H1 (cell line): ENCODE results near the gene MOCS1. TPM values are rescaled to one million over a fixed set of nuclear protein-coding genes. Genes with fewer than 3 reads are reported as not detected.

Experiments
- CTCF ChIA-PET: fragments of 300-600 bp; sonication (Branson Sonifier 250); formaldehyde crosslinking; loops from one replicate; lab custom pipeline; 2021; ENCODE audit not compliant: partially characterized antibody; lab: Charles Lee
- POLR2A ChIA-PET: fragments of 300-600 bp; sonication (Branson Sonifier 250); formaldehyde crosslinking; loops from one replicate; lab custom pipeline; 2021; ENCODE audit warnings: inconsistent platforms; ENCODE audit not compliant: partially characterized antibody; lab: Charles Lee
- DNase-seq, 2 experiments: peaks; one replicate each; pipeline versions ENCODE4 v3.0.0 to v3.0.0-alpha.2; 2010 to 2022; ENCODE audit warnings: low spot score in 2 of 2, low read depth in 1 of 2, mixed read lengths in 1 of 2
- FAIRE-seq: peaks from 2 replicates; lab custom pipeline; 2011; peaks lifted over from hg19 to GRCh38; lab: Jason Lieb, UNC
- H2AFZ ChIP-seq: 2 replicates; pipeline ENCODE4 v1.8.1; 2012; ENCODE audit warnings: low read length, inconsistent platforms
- H2AK5ac ChIP-seq: 2 replicates; pipeline ENCODE4 v1.6.1; 2013; ENCODE audit warnings: low read depth, low read length
- H2BK120ac ChIP-seq: replicated peaks from 2 replicates; pipeline ENCODE3; 2013; ENCODE audit warnings: low read depth, low read length, inconsistent platforms
- H2BK12ac ChIP-seq: 2 replicates; pipeline ENCODE4 v1.6.1; 2013; ENCODE audit warnings: low read depth, low read length
- H2BK15ac ChIP-seq: 2 replicates; pipeline ENCODE4 v1.6.1; 2013; ENCODE audit warnings: low read length
- H2BK20ac ChIP-seq: 2 replicates; pipeline ENCODE4 v1.6.1; 2013; ENCODE audit warnings: low read length
- H2BK5ac ChIP-seq: 2 replicates; pipeline ENCODE4 v1.6.1; 2013; ENCODE audit warnings: low read depth, low read length
- H3K14ac ChIP-seq: 2 replicates; pipeline ENCODE4 v1.6.1; 2013; ENCODE audit warnings: inconsistent platforms; ENCODE audit not compliant: insufficient read length
- H3K18ac ChIP-seq: 2 replicates; pipeline ENCODE4 v1.6.1; 2013; ENCODE audit warnings: low read length; ENCODE audit errors: extremely low read depth
- H3K23ac ChIP-seq: 2 replicates; pipeline ENCODE4 v1.6.1; 2013; ENCODE audit warnings: inconsistent platforms; ENCODE audit not compliant: insufficient read length
- H3K23me2 ChIP-seq: 2 replicates; pipeline ENCODE4 v1.6.1; 2013; ENCODE audit warnings: low read depth, low read length
- H3K27ac ChIP-seq: 2 replicates; pipeline ENCODE4 v1.6.1; 2011; ENCODE audit warnings: low read depth, low read length, inconsistent platforms
- H3K27me3 ChIP-seq, 4 experiments: replicated peaks in 1 of 4; 1 replicate in 1 of 4; 2 replicates in 3 of 4; pipeline versions ENCODE4 v1.6.1 to v1.8.1; 2011 to 2013; ENCODE audit warnings: low read length in 3 of 4, mild to moderate bottlenecking in 3 of 4, inconsistent platforms in 2 of 4, mixed read lengths in 2 of 4, moderate library complexity in 1 of 4; ENCODE audit not compliant: control insufficient read depth in 3 of 4, insufficient read depth in 3 of 4; ENCODE audit errors: extremely low read depth in 1 of 4
- H3K36me3 ChIP-seq, 4 experiments: 2 replicates each; pipeline versions ENCODE4 v1.6.1 to v1.8.1; 2011 to 2013; ENCODE audit warnings: mild to moderate bottlenecking in 4 of 4, low read length in 3 of 4, moderate library complexity in 2 of 4, control low read depth in 1 of 4, inconsistent platforms in 1 of 4; ENCODE audit not compliant: insufficient read depth in 4 of 4, control insufficient read depth in 2 of 4
- H3K4ac ChIP-seq: replicated peaks from 2 replicates; pipeline ENCODE3; 2013; ENCODE audit warnings: low read length, low read depth, mixed read lengths, inconsistent platforms; ENCODE audit not compliant: insufficient read length
- H3K4me1 ChIP-seq, 4 experiments: replicated peaks in 1 of 4; 1 replicate in 1 of 4; 2 replicates in 3 of 4; pipeline versions ENCODE4 v1.6.1 to v1.8.1; 2011 to 2013; ENCODE audit warnings: low read length in 3 of 4, inconsistent platforms in 2 of 4, mixed read lengths in 1 of 4; ENCODE audit not compliant: insufficient read depth in 4 of 4, control insufficient read depth in 3 of 4
- H3K4me2 ChIP-seq, 2 experiments: 2 replicates each; pipeline versions ENCODE4 v1.6.1 to v1.8.1; 2011 to 2013; ENCODE audit warnings: low read depth in 2 of 2, low read length in 2 of 2, control low read depth in 1 of 2, inconsistent platforms in 1 of 2, mild to moderate bottlenecking in 1 of 2; ENCODE audit not compliant: insufficient read depth in 1 of 2
- H3K4me3 ChIP-seq, 4 experiments: fragments of 200-600, 300-600 bp in 1 of 4; sonication (generic), shearing (Covaris generic), sonication (Bioruptor Twin) in 1 of 4; 2 replicates each; pipeline versions ENCODE4 v1.5.1 to v1.8.1; 2011 to 2016; ENCODE audit warnings: low read length in 4 of 4, low read depth in 3 of 4, control low read depth in 2 of 4, inconsistent platforms in 2 of 4, mild to moderate bottlenecking in 2 of 4, mixed read lengths in 1 of 4, moderate library complexity in 1 of 4; ENCODE audit not compliant: insufficient read depth in 2 of 4; ENCODE audit errors: extremely low read depth in 1 of 4
- H3K56ac ChIP-seq: replicated peaks from 2 replicates; pipeline ENCODE3; 2013; ENCODE audit warnings: low read depth, mild to moderate bottlenecking, mixed read lengths, low read length, inconsistent platforms; ENCODE audit not compliant: insufficient read length
- H3K79me1 ChIP-seq: 2 replicates; pipeline ENCODE4 v1.6.1; 2013; ENCODE audit warnings: low read depth, low read length, control low read depth
- H3K79me2 ChIP-seq, 2 experiments: 2 replicates each; pipeline versions ENCODE4 v1.6.1 to v1.8.1; 2012 to 2013; ENCODE audit warnings: low read length in 2 of 2, mild to moderate bottlenecking in 2 of 2, inconsistent platforms in 1 of 2; ENCODE audit not compliant: insufficient read depth in 2 of 2, control insufficient read depth in 1 of 2
- H3K9ac ChIP-seq, 4 experiments: replicated peaks in 1 of 4; 1 replicate in 1 of 4; 2 replicates in 3 of 4; pipeline versions ENCODE4 v1.6.1 to v1.8.1; 2011 to 2013; ENCODE audit warnings: low read depth in 3 of 4, low read length in 3 of 4, control low read depth in 2 of 4, mild to moderate bottlenecking in 2 of 4, moderate library complexity in 2 of 4, inconsistent platforms in 1 of 4; ENCODE audit errors: extremely low read depth in 1 of 4
- H3K9me3 ChIP-seq, 2 experiments: 2 replicates each; pipeline versions ENCODE4 v1.6.1 to v1.8.1; 2012 to 2013; ENCODE audit warnings: mild to moderate bottlenecking in 2 of 2, moderate library complexity in 2 of 2, control low read depth in 1 of 2, inconsistent platforms in 1 of 2, low read depth in 1 of 2, low read length in 1 of 2, mixed read lengths in 1 of 2; ENCODE audit not compliant: insufficient read depth in 2 of 2
- H4K20me1 ChIP-seq, 2 experiments: replicated peaks in 1 of 2; 2 replicates each; pipeline versions ENCODE3 to v1.8.1; 2011 to 2013; ENCODE audit warnings: inconsistent platforms in 2 of 2, low read length in 2 of 2, mild to moderate bottlenecking in 1 of 2; ENCODE audit not compliant: insufficient read depth in 2 of 2, control insufficient read depth in 1 of 2
- H4K5ac ChIP-seq: 2 replicates; pipeline ENCODE4 v1.6.1; 2013; ENCODE audit warnings: low read length, low read depth, mixed read lengths, inconsistent platforms; ENCODE audit not compliant: insufficient read length
- H4K8ac ChIP-seq: 2 replicates; pipeline ENCODE4 v1.8.0; 2013; ENCODE audit warnings: mild to moderate bottlenecking, moderate library complexity, low read length, inconsistent platforms; ENCODE audit not compliant: insufficient read depth; ENCODE audit errors: extremely low read depth
- H4K91ac ChIP-seq: replicated peaks from 2 replicates; pipeline ENCODE3; 2013; ENCODE audit warnings: low read length, mixed read lengths, inconsistent platforms; ENCODE audit not compliant: insufficient read length
- CEBPB ChIP-seq: IDR thresholded peaks from 2 replicates; pipeline ENCODE4 v1.6.1; 2012; ENCODE audit warnings: low read depth, low read length
- CHD2 ChIP-seq: IDR thresholded peaks from 2 replicates; pipeline ENCODE4 v1.6.1; 2012; ENCODE audit warnings: low read length, improper control_type of control experiment
- CTBP2 ChIP-seq: IDR thresholded peaks from 2 replicates; pipeline ENCODE4 v1.7.0; 2011; ENCODE audit warnings: borderline replicate concordance, mild to moderate bottlenecking, moderate library complexity, mixed read lengths, low read length; ENCODE audit not compliant: insufficient read depth, insufficient read length
- EZH2 ChIP-seq: fragments of 200-600 bp; sonication (generic); IDR thresholded peaks from 2 replicates; pipeline ENCODE4 v1.7.1; 2012; ENCODE audit warnings: low read depth, mild to moderate bottlenecking, moderate library complexity, low read length, inconsistent platforms; ENCODE audit not compliant: severe bottlenecking
- GTF2F1 ChIP-seq: IDR thresholded peaks from 2 replicates; pipeline ENCODE4 v1.6.1; 2012; ENCODE audit warnings: low read depth, low read length, improper control_type of control experiment, borderline replicate concordance
- HDAC2 ChIP-seq, 2 experiments: fragments of 300-600 bp in 1 of 2; sonication (generic) in 1 of 2; IDR thresholded peaks; 2 replicates each; pipeline ENCODE4 v1.6.1; 2011 to 2012; ENCODE audit warnings: low read depth in 2 of 2, low read length in 2 of 2, mild to moderate bottlenecking in 2 of 2, moderate library complexity in 2 of 2, borderline replicate concordance in 1 of 2, inconsistent platforms in 1 of 2
- JUN ChIP-seq: IDR thresholded peaks from 2 replicates; pipeline ENCODE4 v1.6.1; 2011; ENCODE audit warnings: low read depth, mild to moderate bottlenecking, improper control_type of control experiment, low read length
- KDM1A ChIP-seq: fragments of 200-600, 300-600 bp; sonication (generic); IDR thresholded peaks from 2 replicates; pipeline ENCODE4 v1.7.1; 2016; ENCODE audit warnings: mild to moderate bottlenecking, low read length, borderline replicate concordance
- PHF8 ChIP-seq: fragments of 200-600 bp; sonication (generic); conservative IDR thresholded peaks from 2 replicates; pipeline ENCODE4 v1.7.1; 2012; ENCODE audit warnings: low read depth, mild to moderate bottlenecking, inconsistent platforms, low read length, moderate library complexity
- POLR2A ChIP-seq, 2 experiments: IDR thresholded peaks; 1 replicate in 1 of 2; 2 replicates in 1 of 2; pipeline ENCODE4 v1.6.1; 2011; ENCODE audit warnings: low read depth in 2 of 2, low read length in 2 of 2, mild to moderate bottlenecking in 2 of 2; ENCODE audit errors: control extremely low read depth in 1 of 2
- POLR2AphosphoS5 ChIP-seq: IDR thresholded peaks from 2 replicates; pipeline ENCODE4 v1.6.1; 2011; ENCODE audit warnings: low read depth, low read length
- SAP30 ChIP-seq: fragments of 300-600 bp; sonication (generic); IDR thresholded peaks from 2 replicates; pipeline ENCODE4 v1.7.1; 2012; ENCODE audit warnings: low read length, moderate library complexity, mild to moderate bottlenecking, inconsistent platforms; ENCODE audit not compliant: insufficient read depth, insufficient replicate concordance
- SIN3A ChIP-seq, 2 experiments: IDR thresholded peaks in 1 of 2; conservative IDR thresholded peaks in 1 of 2; 2 replicates each; pipeline ENCODE4 v1.6.1; 2011 to 2012; ENCODE audit warnings: low read length in 2 of 2, improper control_type of control experiment in 1 of 2, low read depth in 1 of 2, mild to moderate bottlenecking in 1 of 2
- SIRT6 ChIP-seq: IDR thresholded peaks from one replicate; pipeline ENCODE4 v1.7.1; 2012; ENCODE audit warnings: low read length, inconsistent platforms
- WGBS, 2 experiments: shearing (Covaris generic) in 1 of 2; methylation state at CpG; one replicate each; pipeline versions ENCODE4 v1.1.6 to v1.1.7; 2013 to 2015; ENCODE audit warnings: low lambda C conversion rate in 2 of 2, mixed read lengths in 2 of 2, inconsistent platforms in 1 of 2, low coverage in 1 of 2, missing lambda C conversion rate in 1 of 2; ENCODE audit not compliant: insufficient replicate concordance in 2 of 2, insufficient coverage in 1 of 2, insufficient read length in 1 of 2; ENCODE audit errors: extremely low coverage in 1 of 2, missing lambda C conversion rate in 1 of 2; 5-methylcytosine and 5-hydroxymethylcytosine counted together
- polyA plus RNA-seq, 7 experiments: library from polyadenylated mRNA; depleted of rRNA in 3 of 7; stranded (reverse) in 5 of 7; unstranded in 2 of 7; fragments of >200 nt in 5 of 7; fragments of 200-250 nt in 2 of 7; gene quantifications; 1 replicate in 5 of 7; 2 replicates in 1 of 7; 4 replicates in 1 of 7; pipeline versions ENCODE4 v1.2.1 to v1.2.3, GENCODE V29; 2011 to 2013; ENCODE audit warnings: missing spikeins in 2 of 7, mixed read lengths in 2 of 7
- total RNA-seq: library from RNA; stranded (reverse); fragmentation: NEBNext Ultra II Directional; extraction: Animal tissue kit (Norgen Biotek cat#: 25700); gene quantifications from 2 replicates; pipeline ENCODE4 v1.2.1, GENCODE V29; 2021

The MOCS1 gene
- total and polyA plus RNA-seq, 2 of the 8 experiments (the other 6 are each of a cell fraction or from before 2014, with no cell fraction given) = 13.4 to 19.7 TPM

- CTCF ChIA-PET = interaction anchor here (1.1 to 15.7 kb wide), 5 partner anchors 12 to 517 kb away, joined by 3 to 135 read pairs (median 10); no protein-coding TSS in a partner anchor
- TF ChIP-seq PHF8 = no peak
- TF ChIP-seq EZH2 = no peak
- no peak for TF ChIP-seq SIRT6
- TF ChIP-seq SIN3A (conservative IDR thresholded peaks at IDR 0.05 in 1 of 2, IDR thresholded peaks at IDR 0.05 in 1 of 2; ENCODE audit: low read depth in 1 of 2, low read length in 2 of 2) = no peak
- TF ChIP-seq GTF2F1 = no peak
- TF ChIP-seq HDAC2 (IDR thresholded peaks at IDR 0.05; ENCODE audit: borderline replicate concordance in 1 of 2, low read depth in 2 of 2, low read length in 2 of 2) = no peak
- TF ChIP-seq CEBPB = no peak
- no peak for TF ChIP-seq CHD2
- TF ChIP-seq JUN = no peak
- TF ChIP-seq CTBP2 = no peak
- no peak for TF ChIP-seq POLR2AphosphoS5
- TF ChIP-seq KDM1A = no peak
- no peak for TF ChIP-seq SAP30
- no peak for TF ChIP-seq POLR2A (IDR thresholded peaks at IDR 0.05; ENCODE audit: control extremely low read depth in 1 of 2, low read depth in 2 of 2, low read length in 2 of 2)
These were observed 54.7 kb downstream of the MOCS1 start for GRCh38 chr6:39879535-39879934.

More at GRCh38 chr6:39879535-39879934, 54.7 kb downstream of the MOCS1 start:
- Histone ChIP-seq H3K14ac (no peak overlapping the region), H4K8ac (no peak overlapping the region; the same call in 1 of the 2 replicates), H3K4me3 (no peak overlapping the region), H3K9ac (no peak overlapping the region), H3K23me2 (0 out of 2 replicates have a peak, but pooled peaks cover 2% of the 10 kb centered on the region), H2BK5ac (no peak overlapping the region), H3K4me1 (no peaks in the 10 kb centered on the region), H2BK120ac (no peak overlapping the region), H2BK12ac (no peak overlapping the region), H3K9me3 (no peaks in the 10 kb centered on the region), H3K56ac (no peak overlapping the region), H3K36me3 (no peaks in the 10 kb centered on the region), H3K23ac (no peak overlapping the region), H3K27ac (no peak overlapping the region), H2BK15ac (no peak overlapping the region), H2AK5ac (no peak overlapping the region), H3K27me3 (no peaks in the 10 kb centered on the region), H3K4ac (no peak overlapping the region), H3K4me2 (no peak overlapping the region), H4K20me1 (no peaks in the 10 kb centered on the region), H3K79me1 (no peaks in the 10 kb centered on the region), H3K79me2 (no peaks in the 10 kb centered on the region), H2BK20ac (no peak overlapping the region), H2AFZ (no peak overlapping the region), H4K5ac (no peak overlapping the region), H3K18ac (no peak overlapping the region), H4K91ac (no peak overlapping the region)
- 94% methylated on average over 3 of the region's 3 CpGs; no CpG with 5 or more reads in 1 of the 2 experiments for WGBS, 2 experiments
- POLR2A ChIA-PET = no interaction called here
- DNase-seq (no peak), FAIRE-seq (no peak)
